Measurements from ENCODE around the gene WBP2.

The WBP2 gene

GRCh38 chr17:75795820-75796607 is 59.1 kb downstream of the WBP2 start:
- Histone ChIP-seq H3K27me3 (ENCODE audit: control insufficient read depth, insufficient read depth, low read length) (no peaks in the 10 kb centered on the region), H3K9me3 (ENCODE audit: control insufficient read depth, insufficient read depth, low read length) (no peaks in the 10 kb centered on the region), H3K9ac (ENCODE audit: low read depth, low read length) (no peak overlapping the region), H3K4me3 (ENCODE audit: low read depth, low read length) (no peak overlapping the region), H3K36me3 (ENCODE audit: control insufficient read depth, insufficient read depth, low read length) (peaks cover 15% of the 10 kb centered on the region), H3K4me1 (ENCODE audit: control insufficient read depth, insufficient read depth, low read length) (no peaks in the 10 kb centered on the region)
